Breast epithelium (tissue), 4 donors: ENCODE results near the gene MRC2. TPM values are rescaled to one million over a fixed set of nuclear protein-coding genes. Genes with fewer than 3 reads are reported as not detected.

Source experiments
- DNase-seq, 2 donors: peaks; one replicate each; pipeline ENCODE4 v3.0.0-alpha.2; 2019; ENCODE audit warnings: low spot score in 2 of 2
- H3K27ac ChIP-seq, 2 donors: fragments of 200-600 bp; sonication (generic) in 1 of 2; one replicate each; pipeline ENCODE4 v1.5.1; 2016 to 2019; ENCODE audit warnings: mild to moderate bottlenecking in 1 of 2
- H3K27me3 ChIP-seq, 2 donors: fragments of 200-600 bp; sonication (generic) in 1 of 2; one replicate each; pipeline versions ENCODE4 v1.5.1 to v1.6.0; 2017 to 2019; ENCODE audit warnings: control low read depth in 1 of 2, mild to moderate bottlenecking in 1 of 2
- H3K36me3 ChIP-seq: fragments of 200-600 bp; one replicate; pipeline ENCODE4 v1.5.1; 2019
- H3K4me1 ChIP-seq, 2 donors: fragments of 200-600 bp; sonication (generic); one replicate each; pipeline ENCODE4 v1.5.1; 2016 to 2019; ENCODE audit warnings: control low read depth in 1 of 2
- H3K4me3 ChIP-seq, 3 donors: fragments of 200-600 bp; sonication (generic); 1 replicate in 2 of 3; 2 replicates in 1 of 3; pipeline ENCODE4 v1.5.1; 2016 to 2019; ENCODE audit warnings: mild to moderate bottlenecking in 3 of 3, moderate library complexity in 2 of 3
- H3K9me3 ChIP-seq, 2 donors: fragments of 200-600 bp; sonication (generic) in 1 of 2; one replicate each; pipeline ENCODE4 v1.5.1; 2016 to 2019; ENCODE audit warnings: control low read depth in 1 of 2
- CTCF ChIP-seq, 3 donors: fragments of 450-650 bp; IDR thresholded peaks; one replicate each; pipeline ENCODE4 v1.5.1; 2016 to 2017; ENCODE audit warnings: antibody characterized with exemption in 3 of 3, mild to moderate bottlenecking in 3 of 3, moderate library complexity in 3 of 3
- POLR2A ChIP-seq: fragments of 450-650 bp; IDR thresholded peaks from one replicate; pipeline ENCODE4 v1.6.1; 2016; ENCODE audit warnings: antibody characterized with exemption, mild to moderate bottlenecking, moderate library complexity
- POLR2AphosphoS5 ChIP-seq, 3 donors: sonication (generic); formaldehyde crosslinking; IDR thresholded peaks; one replicate each; pipeline ENCODE4 v1.6.1; 2017; ENCODE audit warnings: antibody characterized with exemption in 3 of 3
- intact Hi-C: fragments of 100-400 bp; cut with DNase I; formaldehyde crosslinking; loops from one replicate; pipeline ENCODE4 v1.15.1; 2023; ENCODE audit warnings: low total_unique reads
- total RNA-seq, 3 donors: library from RNA; depleted of rRNA; stranded (reverse); fragments of >200 nt; gene quantifications; one replicate each; pipeline ENCODE4 v1.1.0, GENCODE V29; 2016

MRC2 gene
- total RNA-seq, 3 donors from 2014 or later: 28.4 to 40.2 (median 37.4) TPM

GRCh38 chr17:62738281-62738680 lies 110.8 kb downstream of the MRC2 start:
- no peak overlapping the region for H3K27ac ChIP-seq
- TF ChIP-seq POLR2AphosphoS5 (IDR thresholded peaks at IDR 0.05) (no peak), CTCF (IDR thresholded peaks at IDR 0.05) (no peak)
- no peak for DNase-seq
- intact Hi-C loops: no loop called here
- H3K4me3 ChIP-seq: no peak overlapping the region
- no peaks in the 10 kb centered on the region for H3K4me1 ChIP-seq
- no peaks in the 10 kb centered on the region for H3K9me3 ChIP-seq
- no peaks in the 10 kb centered on the region for H3K27me3 ChIP-seq
- H3K36me3 ChIP-seq: no peaks in the 10 kb centered on the region

- no peak overlapping the region for H3K27ac ChIP-seq
- intact Hi-C loops: no loop called here
- no peaks in the 10 kb centered on the region for H3K27me3 ChIP-seq
- no peak for DNase-seq
- H3K4me3 ChIP-seq: no peak overlapping the region
- H3K36me3 ChIP-seq: no peaks in the 10 kb centered on the region
- no peaks in the 10 kb centered on the region for H3K9me3 ChIP-seq
- TF ChIP-seq CTCF (IDR thresholded peaks at IDR 0.05) (no peak), POLR2A (no peak), POLR2AphosphoS5 (IDR thresholded peaks at IDR 0.05) (no peak)
- H3K4me1 ChIP-seq: no peaks in the 10 kb centered on the region
These were observed 112.3 kb downstream of the MRC2 start for GRCh38 chr17:62739645-62740388.

- no peak for TF ChIP-seq POLR2A
- TF ChIP-seq POLR2AphosphoS5 (IDR thresholded peaks at IDR 0.05): no peak
- TF ChIP-seq CTCF (IDR thresholded peaks at IDR 0.05): no peak
- H3K27me3 ChIP-seq: no peaks in the 10 kb centered on the region
- no peaks in the 10 kb centered on the region for H3K4me1 ChIP-seq
- no peaks in the 10 kb centered on the region for H3K9me3 ChIP-seq
- intact Hi-C loops: no loop called here
- H3K4me3 ChIP-seq: no peak overlapping the region
- DNase-seq: no peak
- no peak overlapping the region for H3K27ac ChIP-seq
- H3K36me3 ChIP-seq: no peaks in the 10 kb centered on the region
These were observed 113.8 kb downstream of the MRC2 start for GRCh38 chr17:62741290-62741689.

Other genes starting within 250 kb of the MRC2 start
- not detected for gene EFCAB3, start 247.1 kb upstream of the MRC2 start, total RNA-seq
- gene METTL2A, start 203.8 kb upstream of the MRC2 start, total RNA-seq: 10 to 100 TPM; 11.2 to 18.0 (median 13.8) TPM
- 10 to 100 TPM; 39.8 to 59.0 (median 42.0) TPM for gene TLK2, start 148.8 kb upstream of the MRC2 start, total RNA-seq
- under 1 TPM in 2 of 3 donors, not detected in 1; under 0.01 to 0.16 TPM for gene MARCHF10, start 180.6 kb downstream of the MRC2 start, total RNA-seq